NCI-H2196 treated with DMSO at 0.1 percent for 48 hours (cell line): Measurements from ENCODE around the gene SND1.

ENCODE experiments used
- DNase-seq: peaks from one replicate; lab custom pipeline; 2025; ENCODE audit not compliant: unreplicated experiment; lab: John Stamatoyannopoulos, UW

The SND1 gene

DNA sequence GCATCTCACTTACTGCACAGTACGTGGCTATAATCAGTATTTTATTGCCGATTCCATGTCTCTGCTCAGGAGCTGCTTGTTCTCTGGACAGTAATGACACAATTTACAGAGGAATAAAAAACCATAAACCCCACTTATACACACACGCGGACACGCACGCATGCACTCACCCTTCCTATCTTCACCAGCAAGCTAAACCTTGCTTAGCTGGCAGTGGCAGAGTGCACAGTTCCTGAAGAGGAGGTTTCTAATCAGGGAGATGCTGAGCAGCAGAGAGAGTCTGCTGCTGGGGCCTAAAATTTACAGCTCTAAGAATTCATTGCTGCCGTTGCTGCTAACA is 66.3 kb downstream of the SND1 start:
- DNase-seq = no peak

DNA sequence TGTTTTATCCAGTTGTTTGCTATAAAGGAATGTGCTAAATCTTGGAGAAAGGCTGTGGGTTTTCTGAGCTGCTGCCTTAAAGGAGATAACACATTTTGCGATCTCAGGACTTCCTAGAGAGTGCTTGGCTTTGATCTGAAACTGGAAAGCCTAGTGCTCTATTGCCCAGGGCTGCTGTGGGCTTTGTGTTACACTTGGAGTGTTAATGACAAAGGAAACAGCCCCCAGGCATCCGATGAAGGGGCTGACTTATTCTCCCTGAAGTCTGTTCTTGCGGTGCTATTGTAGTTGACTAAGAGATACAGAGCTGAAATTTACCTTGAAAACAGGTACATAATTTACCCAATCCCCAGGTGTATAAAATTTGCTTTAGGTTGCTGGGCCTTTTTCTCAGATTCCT is 74.5 kb downstream of the SND1 start:
- no peak for DNase-seq

DNA sequence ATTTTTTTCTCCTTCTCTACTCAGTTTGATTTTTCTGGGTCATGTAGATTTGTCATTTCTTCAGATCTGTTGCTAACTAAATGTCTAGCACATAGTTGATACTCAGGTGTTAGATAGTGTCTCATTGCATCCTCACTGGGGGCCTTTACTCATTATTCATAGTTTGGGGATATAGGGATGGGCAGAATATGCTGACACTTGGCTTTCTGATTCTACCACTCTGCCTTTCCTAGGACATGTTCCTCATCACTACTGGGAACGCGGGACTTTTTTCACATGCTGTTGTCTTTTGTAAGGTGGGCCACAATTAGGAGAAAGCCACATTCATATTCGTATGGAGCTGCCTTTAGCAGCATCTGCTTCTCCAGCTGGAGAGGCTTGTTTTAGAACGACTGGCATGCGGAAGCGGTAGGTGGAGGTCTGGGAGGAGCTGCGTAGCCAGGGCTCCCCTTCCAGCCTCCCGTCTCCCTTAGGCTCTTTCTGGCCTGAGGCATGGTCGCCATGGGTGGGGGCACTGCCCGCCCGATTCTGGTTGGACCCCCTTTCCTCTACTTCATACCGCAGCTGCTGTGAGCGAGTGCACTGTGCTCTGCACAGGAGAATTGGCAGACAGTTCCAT is 78.8 kb downstream of the SND1 start:
- DNase-seq = no peak

DNA sequence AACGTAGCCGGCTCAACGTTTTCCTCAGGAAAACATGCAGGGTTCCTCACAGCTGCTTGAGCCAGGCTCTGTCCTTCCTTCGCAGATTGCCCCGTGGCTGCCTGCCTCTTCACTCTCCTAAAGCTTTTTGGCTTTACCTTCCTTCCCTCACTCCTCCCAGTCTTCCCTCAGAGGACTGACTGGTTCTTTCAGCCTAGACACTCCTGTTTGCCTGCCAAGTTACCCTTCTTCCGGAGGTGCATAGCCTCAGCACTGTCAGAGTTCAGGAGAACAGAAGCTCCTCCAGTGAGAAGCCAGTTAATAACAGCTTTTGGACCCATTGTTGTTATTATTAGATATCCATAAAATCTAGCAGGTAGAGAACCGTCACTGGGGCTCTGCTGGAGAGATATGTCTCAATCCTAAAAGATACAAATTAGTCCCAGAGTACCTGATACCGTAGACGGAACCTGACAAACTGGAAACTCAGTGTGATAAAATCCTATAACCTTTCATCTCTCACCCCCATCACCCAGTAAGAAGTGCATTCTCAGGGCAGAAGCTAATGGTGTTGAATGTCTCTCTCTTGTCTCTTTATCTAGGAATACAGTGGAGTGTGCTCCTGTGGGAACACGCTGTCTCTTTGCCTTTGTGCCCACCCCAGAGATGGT is 79.6 kb downstream of the SND1 start:
- DNase-seq = no peak

DNA sequence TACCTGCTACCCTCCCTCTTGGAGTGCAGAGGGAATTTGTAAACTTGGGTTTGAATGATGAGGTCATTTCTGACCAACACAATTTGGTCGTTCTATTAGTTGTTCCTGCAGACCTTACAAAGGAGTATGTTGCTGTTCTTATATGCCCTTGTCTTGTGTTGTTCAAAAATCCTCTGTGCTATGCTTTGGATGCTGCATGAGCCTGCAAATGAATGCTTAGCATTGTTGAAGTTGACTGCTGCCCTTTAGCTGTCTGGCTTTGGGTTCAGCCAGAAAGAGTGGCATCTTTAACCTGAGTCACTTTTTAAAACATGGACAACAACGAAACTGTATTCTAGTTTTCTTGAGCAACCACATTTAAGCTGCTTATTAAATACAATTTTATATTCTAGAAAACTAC is 80.3 kb downstream of the SND1 start:
- no peak for DNase-seq

DNA sequence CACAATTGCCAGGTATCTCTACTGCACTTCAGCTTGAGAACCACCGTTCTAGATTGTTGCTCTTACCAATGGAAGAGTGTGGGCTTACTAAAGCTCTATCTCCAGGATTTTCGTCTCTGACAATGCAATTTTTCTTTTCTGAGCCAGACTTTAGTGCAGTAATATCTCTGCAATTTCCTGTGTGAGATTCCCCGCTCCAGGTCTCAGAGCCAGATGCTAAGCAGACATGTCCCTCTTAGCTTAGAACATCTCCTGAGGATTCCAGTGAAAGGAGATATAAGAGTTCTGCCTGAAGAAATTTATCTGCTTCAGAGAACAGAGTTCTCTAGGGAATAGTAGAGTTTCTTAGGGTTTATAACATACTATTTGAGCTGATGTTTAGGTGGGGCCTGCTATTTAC is 82.0 kb downstream of the SND1 start:
- DNase-seq = no peak

DNA sequence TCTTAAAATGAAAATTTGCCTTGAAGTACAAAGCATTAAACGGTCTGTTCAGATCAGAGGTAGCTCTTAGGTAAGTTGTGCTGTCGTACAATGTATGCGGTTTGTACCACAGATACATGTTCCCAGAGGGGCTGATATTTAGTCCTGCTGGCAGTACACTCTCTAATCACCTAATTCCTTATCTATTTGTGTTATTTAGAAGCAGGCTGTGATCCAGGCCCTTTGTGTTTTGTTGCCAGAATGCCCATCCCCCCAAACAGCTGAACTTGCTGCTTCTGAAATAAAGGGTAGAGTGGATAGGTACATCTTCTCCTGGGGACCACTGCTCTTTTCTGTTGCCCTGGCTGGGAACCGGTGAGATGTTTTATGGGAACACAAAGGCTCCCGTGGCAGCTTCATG is 84.5 kb downstream of the SND1 start:
- no peak for DNase-seq

DNA sequence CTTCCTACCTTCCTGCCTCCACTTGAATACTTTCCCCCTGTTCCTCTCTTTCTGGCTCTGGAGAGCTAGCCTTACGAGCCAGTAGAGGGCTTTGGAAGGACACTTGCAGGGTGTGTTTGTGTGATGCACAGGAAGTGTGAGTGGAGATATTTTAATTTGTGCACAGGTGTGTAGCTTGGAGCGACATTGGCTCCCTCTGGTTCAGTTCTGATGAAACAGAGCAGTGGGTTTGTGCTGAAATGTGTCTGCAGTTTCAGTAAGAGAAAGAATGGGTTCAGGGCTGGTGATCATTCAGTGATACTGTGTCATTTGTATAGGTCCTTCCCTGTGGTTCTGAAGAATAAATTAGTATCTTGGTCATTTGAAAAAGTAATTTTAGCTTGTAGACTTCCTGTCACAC is 86.9 kb downstream of the SND1 start:
- DNase-seq = no peak

DNA sequence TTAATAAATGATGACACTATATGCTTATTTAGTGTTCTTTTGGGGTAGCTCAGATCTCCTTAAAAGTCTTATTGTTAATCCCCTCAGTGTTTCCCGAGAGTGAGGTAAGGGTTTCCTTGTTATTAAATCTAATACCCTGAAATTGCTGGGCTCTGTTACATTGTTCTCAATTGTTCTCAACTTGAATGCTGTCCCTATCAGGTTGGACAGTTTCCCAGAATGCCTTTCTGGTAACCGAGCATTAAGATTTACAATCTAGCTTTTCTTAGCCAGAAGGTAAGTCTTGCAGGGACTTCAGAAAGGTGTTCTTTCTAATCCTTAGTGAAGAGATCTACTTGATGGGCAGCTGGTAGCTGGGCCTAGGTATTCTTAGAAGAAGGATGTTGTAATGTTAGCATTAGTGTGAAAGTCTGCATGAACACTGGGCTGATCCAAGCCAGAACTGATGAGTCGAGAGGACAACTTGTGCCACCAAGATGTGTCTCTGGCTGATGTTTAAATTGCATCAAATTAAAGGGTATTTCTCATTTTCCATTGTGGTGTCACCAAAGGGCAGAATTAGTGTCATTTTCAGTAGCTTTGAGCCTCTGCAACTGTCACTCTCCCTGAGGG is 89.9 kb downstream of the SND1 start:
- no peak for DNase-seq

DNA sequence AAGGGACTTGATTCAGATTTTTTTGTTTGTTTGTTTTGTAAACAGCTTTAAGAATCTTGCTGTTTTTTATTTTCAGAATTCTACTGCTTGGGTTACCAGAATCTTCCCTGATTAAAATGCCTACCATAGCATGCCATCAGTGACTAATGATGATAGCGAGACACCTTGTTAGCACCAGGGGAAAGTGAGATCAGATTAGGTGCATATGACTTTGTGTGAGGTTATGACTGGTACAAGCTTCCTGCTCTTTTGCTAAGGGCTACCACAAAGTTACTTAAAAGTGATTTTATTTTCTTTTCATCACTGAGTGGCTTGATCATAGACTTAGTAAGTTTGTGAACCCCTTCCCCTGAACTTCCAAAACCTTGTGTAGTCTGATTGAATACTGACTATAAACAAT is 93.5 kb downstream of the SND1 start:
- no peak for DNase-seq

DNA sequence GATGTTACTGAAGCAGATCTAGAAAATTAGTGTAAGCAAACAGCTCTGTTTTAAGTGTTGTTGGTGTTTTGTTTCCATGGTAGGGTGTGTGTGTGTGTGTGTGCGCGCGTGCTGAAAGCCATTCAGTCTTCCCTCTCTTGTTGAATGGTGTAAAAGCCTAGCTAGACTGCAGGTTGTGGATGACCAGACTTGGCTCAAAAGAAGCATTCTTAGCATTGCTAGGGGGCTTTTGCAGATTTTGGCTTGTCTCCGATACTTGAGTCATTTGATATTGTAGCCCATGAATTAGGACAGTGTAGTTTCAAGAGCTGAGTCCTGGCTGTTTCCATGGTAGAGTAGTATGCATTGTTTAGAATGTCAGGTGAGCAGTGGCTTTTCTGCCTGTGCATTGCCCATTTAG is 99.1 kb downstream of the SND1 start:
- peak; percentile 43 for DNase-seq

DNA sequence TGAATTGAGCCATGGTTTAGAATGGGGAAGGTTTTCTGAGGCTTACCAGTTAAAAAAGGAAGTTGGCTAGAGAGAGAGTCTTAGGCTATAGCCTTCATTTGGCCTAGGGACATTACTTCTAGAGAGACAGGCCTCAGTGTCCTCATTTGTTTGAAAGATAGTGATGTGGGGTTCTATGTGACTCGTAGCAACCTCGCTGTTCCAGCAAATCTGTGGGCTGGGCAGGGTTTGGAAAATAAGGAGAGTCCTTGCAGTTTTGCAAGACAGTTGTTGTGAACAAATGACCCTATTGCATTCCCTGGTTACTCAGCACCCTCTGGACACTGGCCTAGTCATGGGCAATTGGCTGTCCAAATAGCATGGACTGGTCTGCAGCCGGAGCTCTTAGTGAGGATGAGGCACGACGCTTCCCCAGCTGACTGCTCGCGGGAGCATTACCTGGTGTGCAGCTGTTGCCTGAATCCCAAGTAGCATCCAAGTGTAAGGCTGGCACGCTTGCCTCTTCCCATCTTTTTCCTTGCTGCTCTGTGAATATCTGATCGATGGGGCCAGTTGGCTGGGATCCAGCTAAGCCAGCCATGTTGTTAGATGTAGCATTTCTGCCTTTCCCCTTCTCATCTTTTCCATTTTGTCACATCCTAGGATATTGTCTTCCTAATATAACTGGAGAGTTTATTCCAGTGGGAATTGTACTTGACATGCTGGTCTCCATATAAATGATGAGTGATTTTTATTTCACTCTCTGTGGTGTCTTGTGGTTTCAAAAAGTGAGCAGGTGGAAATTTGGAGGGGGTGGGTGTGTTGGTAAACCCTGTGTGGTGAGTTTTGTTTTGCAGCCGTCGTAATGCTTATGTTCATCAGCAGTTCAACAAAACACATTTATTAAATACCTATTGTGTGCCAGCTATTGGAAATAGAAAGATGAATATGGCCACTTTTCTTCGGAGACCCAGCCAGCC is 99.8 kb downstream of the SND1 start:
- DNase-seq = no peak

DNA sequence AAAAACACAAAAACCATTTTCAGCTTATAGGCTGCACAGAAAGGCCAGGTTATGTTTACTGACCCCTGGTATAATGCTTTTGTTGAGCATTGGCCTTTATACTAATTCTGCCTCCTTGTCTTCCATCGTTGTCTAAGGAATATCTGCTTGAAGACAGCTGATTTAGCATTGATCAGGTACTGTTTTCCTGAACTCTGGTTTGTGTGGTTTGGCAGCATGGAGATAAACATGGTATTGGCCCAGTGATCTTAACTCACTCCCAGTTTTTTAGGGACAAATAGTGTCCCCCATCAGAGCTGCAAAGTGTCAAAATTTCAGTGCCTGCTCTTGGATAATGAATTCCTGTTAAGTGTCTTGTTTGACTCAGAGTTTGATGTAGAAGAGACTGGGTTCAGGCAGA is 100.8 kb downstream of the SND1 start:
- no peak for DNase-seq

DNA sequence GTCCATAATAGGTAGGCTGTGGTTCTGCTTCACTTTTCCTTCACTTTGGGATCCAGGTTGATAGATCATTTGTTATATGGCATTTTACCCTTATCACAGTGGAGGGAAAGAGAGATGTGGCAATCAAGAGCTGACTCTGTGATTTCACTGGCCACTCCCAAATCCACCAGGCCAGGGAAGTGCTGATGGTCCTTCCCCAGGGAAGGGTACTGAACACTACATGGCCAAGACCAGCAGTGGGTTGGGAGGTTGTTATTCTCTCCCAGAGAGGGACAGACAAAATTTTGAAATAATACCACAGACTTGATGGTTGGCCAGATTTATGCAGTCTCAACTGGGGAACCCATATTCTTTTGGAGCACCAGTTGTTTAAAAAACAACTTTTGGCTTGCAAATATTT is 102.5 kb downstream of the SND1 start:
- DNase-seq = no peak

DNA sequence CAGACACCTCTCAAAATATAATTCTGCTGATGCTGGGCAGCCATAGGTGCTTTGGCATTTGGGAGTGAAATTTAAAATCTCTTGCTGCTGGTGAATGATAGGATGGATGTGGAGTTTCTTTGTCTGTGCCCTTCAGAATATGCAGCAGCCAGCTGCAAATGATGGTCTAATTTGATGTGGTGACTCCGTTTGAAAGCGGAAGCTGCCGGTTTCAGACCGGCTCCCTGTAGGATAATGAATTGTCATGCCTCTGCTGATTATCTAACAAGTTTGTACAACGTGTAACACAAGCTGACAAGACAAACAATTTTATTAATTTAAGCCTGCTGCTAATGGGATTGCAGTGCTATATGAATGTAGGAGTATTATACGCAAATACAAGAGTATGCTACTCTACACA is 103.5 kb downstream of the SND1 start:
- no peak for DNase-seq

DNA sequence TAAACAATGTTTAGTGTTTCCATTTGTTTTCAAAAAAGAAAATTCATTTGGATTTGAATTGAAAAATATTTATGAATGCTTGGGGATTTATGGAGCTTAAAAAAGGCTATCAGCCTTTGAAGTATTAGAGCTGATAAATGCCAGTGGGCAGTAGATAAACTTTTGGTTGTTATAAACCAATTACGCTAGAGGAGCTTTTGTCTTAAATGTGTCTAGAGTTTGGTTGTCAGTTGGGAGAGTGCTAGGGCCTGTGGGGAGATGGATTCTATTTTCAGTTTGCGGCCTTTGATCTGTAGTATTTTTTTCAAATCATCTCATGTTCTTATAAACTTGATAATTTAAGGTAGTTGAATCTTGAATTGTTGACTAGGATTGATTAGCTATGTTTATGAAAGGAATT is 104.0 kb downstream of the SND1 start:
- no peak for DNase-seq

DNA sequence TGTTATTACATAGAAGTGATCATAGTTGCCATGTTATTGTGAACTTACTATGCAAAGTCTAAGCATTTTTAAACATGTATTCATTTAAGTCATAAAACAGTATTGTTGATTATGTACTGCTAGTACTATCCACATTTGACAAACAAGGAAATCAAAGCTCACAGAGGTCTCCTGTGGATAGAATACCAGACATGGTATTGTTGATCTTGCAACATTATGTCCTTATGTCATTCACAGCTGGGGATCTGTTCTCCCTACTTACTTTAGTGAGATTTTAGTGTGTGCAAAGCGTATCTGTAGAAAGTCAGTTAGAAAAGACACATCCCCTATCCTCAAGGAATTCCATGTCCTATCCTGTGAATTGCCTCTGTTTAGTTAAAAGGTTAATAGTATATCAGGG is 106.1 kb downstream of the SND1 start:
- no peak for DNase-seq

DNA sequence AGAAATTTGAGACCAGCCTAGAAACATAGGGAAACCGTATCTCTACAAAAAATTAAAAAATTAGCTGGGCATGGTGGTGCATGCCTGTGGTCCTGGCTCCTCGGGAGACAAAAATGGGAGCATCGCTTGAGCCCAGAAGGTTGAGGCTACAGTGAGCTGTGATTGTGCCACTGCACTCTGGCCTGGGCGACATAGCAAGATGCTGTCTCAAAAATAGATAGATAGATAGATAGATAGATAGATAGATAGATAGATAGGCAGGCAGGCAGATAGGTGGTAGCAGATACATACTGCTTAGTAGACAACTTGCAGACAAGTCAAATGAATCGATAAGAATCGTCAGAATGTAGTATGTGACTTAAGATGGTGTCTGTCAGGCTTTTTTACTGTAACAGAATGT is 106.9 kb downstream of the SND1 start:
- DNase-seq = no peak

DNA sequence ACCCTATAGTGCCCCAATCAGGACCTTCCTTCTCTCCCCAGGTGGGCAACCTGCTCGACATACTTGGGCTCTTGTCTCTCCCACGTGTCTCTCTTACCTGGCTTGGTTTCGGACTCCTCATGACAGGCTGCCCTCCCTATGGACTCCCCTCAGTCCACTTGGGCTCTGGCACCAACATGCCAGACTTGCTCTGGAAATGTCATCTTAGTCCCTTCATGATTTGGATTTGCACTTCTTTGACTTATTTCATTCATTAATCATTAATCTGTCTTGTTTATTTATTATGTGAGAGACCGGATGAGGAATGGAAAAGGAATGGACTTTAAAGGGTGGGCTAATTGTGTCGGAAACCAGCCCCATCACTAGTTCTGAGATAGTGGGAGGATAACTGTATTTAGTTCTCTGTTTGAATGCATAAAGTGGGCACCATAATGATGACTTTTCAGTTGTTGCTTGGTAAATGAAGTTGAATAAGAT is 108.0 kb downstream of the SND1 start:
- no peak for DNase-seq

DNA sequence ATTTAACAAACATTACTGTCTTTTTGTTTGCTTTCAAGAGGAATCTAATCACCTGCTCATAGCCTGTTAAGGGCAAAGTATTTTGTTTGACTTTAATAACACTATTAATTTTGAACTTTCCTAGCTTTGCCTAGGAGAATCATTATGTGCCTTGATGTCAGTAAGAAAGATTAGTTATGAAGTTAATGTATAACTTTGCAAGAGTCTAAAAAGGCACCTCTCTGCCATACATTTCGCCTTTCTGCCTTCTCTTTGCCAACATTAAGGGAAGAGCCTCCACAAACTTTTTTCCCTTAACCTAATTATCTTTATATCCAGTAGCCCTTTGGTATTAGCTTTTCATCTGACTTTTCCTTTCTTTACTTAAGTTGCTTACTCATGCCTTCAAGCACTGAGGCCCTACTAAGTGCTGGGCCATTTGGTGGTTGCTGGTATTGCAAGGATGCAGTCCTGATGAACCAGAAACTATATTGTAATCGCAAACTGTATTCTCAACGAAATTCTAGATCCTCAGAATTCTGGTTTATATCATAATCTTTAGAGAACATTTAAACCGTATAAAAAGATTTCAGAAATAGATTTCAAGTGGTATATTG is 108.5 kb downstream of the SND1 start:
- DNase-seq = no peak

DNA sequence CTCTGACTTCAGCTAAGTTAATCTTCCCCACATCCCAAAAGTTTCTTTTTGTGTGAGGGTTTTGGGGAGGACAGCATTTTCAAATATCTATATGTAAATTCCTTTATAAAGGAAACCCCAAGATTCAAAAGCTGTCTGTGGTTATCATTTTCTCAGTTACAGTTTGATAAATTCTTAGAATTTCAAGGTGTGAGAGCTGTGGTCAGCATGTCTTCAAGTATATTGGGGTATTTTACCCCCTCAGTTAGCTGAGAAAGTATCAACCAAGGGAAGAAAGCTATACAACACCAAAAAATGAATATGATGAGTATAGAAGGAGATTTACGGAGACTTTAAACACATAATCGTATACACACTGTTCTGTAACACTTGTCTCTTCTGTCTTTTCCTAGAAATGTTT is 109.2 kb downstream of the SND1 start:
- DNase-seq = no peak
